A172 (cell line): ENCODE measurements around the gene DOCK4. TPM values are rescaled to one million over a fixed set of nuclear protein-coding genes. Genes with fewer than 3 reads are reported as not detected.
A peak's percentile ranks its signal among the peaks of the same experiment; 100 is the strongest.

Experiments
- DNase-seq: peaks from one replicate; pipeline ENCODE4 v3.0.0-alpha.2; 2015; ENCODE audit warnings: low spot score
- total RNA-seq: library from RNA; depleted of rRNA; stranded (reverse); fragments of >200 nt; shearing (Covaris generic); gene quantifications from 2 replicates; pipeline ENCODE4 v1.2.3, GENCODE V29; 2014

Gene DOCK4
- total RNA-seq, 1 experiment from 2014 or later: 7.2 TPM

DNA sequence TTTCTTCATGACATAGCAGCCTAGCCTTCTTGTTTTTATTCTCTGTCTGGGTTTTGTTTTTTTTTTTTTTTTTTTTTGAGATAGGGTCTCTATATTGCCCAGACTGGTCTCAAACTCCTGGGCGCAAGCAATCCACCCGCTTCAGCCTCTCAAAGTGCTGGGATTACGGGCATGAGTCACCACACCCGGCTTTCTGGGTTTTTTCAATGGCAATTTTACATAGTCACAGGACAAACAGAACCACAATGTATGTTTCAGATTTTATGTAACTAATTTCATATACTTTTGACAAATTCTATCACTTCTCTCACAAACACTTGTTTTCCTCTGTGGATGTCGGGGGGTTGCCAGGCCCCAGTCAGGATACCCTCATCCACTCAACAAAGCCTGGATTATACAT is 16.5 kb downstream of the DOCK4 start:
- no peak for DNase-seq

DNA sequence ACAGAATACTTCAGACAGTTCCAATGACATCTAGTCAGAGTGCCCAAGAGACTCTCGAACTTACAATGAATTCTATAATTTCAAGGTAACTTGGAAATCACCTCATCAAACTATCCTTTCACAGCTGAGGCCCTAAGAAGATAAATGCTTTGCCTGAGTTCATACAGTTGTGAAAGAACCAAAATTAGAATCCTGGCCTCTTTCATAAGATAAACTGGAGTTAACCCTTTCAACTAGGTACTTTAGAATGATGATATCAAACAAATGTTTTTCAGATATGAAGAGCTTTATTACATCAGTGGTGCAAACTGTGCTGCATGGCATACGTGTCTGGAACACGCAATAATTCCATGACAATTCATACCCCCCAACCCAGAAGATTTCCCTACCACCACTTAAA is 17.9 kb downstream of the DOCK4 start:
- DNase-seq: no peak

DNA sequence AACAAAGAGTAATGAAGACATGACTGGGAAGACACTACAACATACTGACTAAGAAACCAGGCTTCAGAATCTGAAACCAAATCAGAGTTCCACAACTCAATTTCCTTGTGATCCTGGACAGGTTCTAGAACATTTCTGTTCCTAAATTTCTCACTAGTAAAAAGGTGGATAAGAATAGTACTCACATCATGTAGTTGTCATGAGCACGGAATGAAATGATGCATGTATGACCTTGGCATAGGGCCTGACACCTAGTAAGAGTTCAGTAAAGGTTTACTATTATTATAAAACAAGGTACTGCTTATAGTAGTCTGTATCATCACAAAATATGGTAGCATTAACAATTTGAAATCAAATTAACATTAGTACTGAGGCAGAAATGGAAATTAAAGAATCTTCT is 19.9 kb downstream of the DOCK4 start:
- no peak for DNase-seq

DNA sequence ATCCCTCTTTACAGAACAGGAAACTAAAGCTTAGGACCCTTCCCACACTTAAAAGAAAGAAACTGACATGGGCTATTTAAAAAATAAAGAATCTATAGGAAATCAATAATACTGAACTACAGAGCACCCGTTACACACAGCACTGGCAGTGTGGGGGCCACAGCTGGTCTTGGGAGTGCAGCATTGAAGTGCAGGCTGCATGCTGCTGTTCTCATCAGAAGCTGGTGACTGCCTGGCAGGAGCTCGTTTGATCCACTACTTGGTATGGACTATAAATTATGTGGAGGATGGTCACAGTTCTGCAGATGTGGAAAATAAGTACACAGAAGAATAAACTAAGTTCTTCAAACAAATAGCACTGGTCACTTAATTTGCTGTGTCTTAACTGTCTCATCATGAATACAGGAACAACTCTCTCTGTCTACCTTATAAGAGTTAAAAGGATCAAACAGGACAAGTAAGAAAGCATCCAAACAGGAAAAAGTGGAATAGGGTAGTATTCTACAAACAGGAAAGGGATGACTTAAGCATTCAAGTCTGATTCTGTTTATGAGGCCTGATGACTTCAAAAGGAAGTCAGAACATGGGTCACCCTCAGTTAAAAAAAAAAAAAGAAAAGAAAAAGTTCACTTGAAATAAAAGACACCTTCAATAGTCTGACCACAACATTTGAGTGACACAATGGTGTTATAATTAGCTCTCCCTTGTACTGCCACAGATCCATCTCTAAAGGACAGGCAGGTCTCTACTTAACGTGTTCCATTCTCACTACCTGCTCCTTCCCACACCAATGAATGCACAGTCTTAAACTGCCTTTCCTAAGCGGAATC is 21.0 kb downstream of the DOCK4 start:
- DNase-seq: no peak

DNA sequence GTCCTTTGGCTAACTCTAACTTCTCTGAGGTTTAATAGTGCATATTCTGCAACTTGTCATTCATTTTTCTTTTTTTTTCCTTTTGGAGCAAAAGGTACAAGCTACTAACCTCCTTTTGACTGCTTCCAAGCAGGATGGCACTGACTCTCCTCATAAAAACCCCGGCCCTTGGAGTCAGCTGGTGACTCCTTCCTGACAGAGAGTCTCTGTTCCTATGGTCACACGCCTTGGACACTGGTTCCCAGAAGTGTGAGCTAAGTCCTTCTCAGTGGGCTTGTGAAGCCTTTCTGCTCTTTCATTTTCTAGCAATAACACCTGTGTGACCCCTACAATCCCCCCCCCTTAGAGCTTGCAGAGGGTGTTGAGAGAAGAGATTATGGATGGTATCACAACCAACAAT is 21.7 kb downstream of the DOCK4 start:
- DNase-seq: no peak

DNA sequence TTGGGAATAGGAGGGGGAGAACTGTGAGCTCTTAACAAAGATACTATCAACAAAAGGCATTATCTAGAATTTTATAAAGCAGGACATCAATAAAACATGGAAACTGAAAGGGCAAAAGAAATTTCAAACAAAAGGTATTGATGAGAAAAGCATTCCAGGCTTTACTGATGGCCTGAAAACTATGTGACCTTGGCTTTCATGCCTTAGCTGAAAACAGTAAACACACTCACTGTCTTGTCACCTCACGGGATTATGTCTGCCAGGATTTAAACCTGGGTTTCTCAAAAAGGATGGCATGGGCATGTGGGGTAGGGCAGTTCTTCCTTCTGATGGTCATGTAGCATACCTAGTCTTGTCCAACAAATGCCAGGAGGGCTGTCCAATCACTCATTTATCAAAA is 22.9 kb downstream of the DOCK4 start:
- DNase-seq: no peak

DNA sequence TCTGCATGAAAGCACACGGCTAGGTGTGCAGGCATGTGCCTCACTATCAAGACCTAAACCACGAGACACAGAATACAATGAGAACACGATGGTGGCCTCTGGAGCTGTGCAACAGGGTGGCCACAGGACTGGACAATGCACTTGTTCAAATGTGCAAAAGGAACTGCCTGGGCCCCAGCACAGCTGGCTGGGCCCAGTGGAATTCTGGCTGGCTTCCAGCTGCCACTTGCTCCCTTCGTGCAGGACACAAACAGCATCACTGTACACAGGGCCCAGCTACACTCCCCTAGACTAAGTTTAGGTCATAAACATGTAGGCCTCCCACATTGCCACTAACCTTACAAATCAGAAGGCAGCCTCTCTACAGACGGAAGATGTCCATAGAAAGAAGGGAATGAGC is 23.4 kb downstream of the DOCK4 start:
- no peak for DNase-seq

DNA sequence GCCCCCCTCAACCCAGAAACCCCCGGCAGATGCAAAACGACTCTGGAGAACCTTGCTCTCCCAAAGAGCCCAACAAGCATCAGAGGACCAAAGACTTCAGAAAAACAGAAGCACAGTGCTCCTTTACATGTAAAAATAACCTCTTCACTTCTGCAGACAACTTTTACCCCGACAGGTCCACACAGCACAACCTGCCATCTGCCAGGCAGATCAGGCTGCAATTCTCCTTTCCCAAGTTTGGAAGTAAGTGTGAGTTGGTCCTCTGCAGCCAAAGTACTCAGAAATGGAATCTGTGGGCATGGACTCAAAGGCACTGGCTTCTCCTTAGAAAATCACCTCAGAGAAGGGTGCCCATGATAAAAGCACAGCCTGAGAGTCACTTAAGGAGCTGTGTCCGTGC is 26.0 kb downstream of the DOCK4 start:
- no peak for DNase-seq

DNA sequence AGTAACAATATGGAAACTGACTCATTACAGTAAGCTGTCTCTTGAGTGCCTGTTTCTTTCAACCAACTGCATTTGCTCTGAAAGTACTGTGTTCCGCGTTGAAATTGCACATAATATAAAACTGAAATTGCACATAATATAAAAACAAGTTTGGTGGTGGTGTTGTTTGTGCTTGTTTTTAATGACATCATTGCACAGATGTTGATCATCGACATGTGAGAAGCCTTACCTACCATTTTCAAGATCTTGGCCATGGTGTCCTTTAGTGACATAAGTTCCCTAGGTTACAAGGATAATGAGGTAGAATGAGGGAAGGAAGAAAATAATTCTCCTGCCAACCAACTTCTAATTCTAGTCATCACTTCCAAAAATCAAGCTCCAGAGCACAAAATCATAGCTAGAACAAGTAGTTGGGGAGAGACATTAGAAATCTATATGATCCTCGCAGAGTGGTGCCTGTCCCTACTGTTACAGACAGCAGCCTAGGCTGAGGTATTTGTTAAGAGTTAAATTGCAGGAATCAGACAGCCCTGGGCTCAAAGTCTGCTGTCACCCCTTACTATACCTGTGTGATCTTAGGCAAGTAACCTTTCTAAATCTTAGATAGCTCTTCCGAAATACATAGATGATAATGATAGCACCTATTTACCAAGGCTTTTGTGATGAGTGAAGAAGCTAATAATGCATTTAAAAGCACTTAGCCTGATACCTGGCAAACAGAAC is 29.3 kb downstream of the DOCK4 start:
- no peak for DNase-seq

DNA sequence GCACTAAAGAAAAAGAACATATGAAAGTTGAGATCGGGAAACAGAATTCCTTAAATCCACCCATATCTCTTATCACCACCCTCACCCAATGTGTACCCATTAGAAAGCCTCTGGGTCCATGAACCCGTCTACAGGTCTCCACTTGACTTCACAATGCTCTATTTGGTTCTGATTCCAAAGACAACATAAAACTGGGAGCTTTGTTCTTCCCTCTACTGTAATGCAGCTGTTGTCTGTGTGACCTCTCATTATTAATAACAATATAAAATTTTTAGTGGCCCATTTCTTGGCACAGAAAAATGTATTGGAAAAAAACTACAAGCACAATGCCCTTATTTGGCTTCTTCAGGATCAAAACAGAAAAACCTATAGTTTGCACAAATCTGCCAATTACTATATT is 30.0 kb downstream of the DOCK4 start:
- DNase-seq: no peak

DNA sequence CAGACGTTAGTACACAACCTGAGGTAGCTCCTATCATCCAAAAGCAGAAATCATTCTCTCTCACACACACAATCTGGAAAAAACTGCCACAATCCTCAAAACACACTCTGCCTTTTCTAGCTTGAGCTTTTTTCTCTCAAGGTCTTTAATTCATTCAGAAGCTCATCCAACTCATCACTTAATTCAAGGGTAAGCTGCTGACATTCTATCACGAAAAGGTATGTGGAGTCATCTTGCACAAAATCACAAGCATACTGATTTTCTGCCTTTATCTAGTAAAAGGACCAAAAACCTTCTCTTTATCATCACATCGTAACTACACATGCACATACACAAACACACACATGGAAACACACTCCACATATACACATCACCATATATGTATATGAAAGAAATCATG is 32.0 kb downstream of the DOCK4 start:
- DNase-seq: no peak

DNA sequence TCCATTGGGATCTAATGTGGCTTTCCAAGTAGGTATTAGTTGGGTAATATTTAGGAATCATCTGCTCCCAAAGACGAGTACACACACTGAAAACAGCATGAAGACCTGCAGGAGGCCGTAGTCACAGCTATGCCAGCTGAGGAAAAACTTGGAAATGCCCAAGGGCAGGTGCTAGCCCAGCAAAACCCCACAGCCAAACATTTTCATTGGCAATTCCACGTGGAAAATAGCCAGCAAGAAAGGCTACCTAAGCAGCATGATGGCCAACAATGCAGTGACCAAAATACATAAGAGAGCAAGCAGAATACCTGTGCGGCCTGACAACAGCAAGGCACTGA is 32.7 kb downstream of the DOCK4 start:
- no peak for DNase-seq

DNA sequence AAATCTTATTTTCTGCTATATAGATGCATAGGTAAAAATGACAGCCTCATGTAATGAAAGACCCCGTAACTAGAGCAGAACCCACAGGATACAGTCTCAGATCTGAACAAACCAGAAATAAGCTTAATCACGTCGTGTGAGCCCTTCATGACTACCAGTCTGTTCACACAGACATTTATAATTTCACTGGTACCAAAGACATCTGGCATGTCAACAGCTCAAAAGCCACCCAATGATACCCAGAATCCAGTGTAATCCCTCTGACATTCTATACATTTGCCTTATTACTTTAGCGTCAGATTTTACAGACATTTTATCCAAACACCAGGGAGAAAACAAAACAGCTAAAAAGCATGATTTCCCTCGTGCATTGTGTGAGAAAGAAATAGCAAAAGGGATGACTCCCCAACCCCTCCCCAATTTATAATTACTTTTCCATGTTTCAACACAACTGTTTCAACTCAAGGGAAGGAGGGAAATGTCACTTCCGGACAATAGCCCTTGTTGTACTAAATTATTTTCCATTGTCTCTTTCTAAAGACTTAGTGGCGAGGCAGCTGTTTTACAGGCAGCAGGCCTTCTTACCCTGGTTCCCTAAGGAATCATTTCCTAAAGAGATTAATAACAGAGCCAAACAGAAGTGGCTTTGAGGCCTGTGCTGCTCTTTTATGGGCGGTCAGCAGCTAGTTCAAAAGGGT is 33.2 kb downstream of the DOCK4 start:
- no peak for DNase-seq

DNA sequence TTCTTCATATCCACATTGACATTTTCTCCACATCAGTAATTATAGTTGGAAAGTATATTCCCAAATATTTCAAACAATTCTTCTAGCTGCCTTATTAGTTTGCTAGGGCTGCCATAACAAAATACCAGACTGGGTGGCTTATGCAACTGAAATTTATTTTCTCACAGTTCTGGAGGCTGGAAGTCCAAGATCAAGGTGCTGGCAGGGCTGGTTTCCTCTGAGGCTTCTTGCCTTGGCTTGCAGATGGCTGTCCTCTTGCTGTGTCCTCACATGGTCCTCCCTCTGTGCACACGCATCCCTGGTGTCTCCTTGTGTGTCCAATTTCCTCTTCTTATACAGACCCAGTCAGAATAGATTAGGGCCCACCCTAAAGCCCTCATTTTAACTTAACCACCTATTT is 34.5 kb downstream of the DOCK4 start:
- no peak for DNase-seq

DNA sequence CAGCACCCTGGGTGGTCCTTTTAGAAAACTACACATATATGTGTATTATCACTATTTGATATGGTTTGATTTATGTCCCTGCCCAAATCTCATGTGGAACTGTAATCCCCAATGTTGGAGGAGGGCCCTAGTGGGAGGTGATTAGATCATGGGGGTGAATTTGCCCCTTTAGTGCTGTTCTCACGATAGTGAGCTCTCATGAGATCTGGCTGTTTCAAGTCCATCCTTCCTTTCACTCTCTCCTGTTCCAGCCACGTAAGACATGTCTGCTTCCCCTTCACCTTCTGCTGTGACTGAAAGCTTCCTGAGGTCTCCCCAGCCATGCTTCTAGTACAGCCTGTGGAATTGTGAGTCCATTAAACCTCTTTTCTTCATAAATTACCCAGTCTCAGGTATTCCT is 37.3 kb downstream of the DOCK4 start:
- no peak for DNase-seq

DNA sequence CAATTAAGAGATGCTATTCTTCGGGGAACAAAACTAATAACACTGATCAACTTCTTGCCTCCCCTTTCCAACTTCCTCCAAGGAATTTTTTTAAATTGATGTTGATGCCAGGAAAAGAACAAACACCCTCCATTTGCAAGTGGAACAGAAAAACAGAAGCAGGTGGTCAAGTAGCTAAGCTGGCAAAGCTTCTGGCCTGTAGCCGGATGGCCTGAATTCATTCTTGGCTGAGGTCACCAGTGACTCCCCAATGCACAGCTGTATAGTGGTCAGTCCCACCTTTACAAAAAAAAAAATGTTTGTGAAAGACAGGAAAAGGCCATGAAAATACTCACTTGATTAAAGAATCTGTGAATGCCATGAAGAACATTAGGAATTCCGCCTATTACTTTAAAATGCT is 39.1 kb downstream of the DOCK4 start:
- no peak for DNase-seq

DNA sequence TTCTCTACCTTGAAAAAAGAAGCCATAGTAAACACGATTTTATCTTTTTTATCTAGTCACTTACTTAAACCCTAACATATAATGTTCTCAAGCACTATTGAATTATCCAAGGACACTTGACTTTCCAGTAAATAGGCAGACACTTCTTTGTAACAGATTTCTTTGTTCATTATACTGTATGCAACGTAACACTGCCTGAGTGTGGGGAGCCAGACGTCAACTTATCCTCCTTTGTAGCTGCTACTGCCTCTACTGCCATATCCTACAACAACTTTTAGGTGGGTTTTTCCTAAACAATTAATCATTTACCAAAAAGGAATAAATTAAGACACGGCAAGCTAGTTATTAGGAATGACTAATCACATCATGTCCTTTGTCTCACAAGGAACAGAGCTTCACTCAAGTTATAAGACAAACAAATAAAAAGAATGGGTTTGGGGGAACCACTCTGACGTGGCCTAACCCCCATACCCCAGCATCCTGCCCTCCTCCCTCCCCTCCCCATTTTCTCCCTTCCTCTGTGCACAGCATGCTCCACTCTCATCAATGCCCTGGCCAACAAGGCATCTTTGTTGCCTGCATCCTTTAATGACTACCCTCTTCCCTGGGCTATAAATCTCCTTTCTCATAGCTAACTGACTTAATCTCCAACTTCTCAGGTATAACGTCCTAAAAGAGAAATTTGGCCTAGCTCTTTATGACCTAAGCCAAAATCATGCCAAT is 43.3 kb downstream of the DOCK4 start:
- no peak for DNase-seq

DNA sequence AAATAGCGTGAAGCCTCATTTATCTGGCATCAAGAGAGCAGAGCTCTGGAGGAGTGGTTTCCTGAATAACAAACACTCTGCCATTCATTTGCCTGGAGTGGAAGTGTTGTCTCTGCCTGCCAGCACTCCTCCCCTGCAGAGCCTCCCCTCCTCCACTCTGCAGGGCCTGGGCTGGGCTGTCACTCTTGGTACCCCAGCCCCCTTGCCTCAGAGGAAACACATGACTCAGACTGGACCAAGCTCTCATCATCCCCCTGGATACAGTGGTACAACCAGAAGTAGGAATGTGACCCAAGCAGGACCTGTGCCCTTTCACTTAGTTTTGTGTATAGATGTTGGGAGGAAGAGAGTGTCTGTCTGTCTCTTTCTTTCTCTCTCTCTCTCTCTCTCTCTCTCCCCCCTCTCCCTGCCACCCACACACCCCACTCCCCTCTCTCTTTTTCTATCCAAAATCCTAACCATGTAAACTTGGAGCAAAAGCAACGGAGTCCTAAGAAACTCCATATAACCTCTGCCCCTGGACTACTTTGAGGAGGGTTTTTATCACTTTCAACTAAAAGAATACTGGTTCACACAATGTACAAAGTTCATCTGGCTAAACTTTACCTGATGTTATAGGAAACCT is 43.9 kb downstream of the DOCK4 start:
- DNase-seq: peak; percentile 35

DNA sequence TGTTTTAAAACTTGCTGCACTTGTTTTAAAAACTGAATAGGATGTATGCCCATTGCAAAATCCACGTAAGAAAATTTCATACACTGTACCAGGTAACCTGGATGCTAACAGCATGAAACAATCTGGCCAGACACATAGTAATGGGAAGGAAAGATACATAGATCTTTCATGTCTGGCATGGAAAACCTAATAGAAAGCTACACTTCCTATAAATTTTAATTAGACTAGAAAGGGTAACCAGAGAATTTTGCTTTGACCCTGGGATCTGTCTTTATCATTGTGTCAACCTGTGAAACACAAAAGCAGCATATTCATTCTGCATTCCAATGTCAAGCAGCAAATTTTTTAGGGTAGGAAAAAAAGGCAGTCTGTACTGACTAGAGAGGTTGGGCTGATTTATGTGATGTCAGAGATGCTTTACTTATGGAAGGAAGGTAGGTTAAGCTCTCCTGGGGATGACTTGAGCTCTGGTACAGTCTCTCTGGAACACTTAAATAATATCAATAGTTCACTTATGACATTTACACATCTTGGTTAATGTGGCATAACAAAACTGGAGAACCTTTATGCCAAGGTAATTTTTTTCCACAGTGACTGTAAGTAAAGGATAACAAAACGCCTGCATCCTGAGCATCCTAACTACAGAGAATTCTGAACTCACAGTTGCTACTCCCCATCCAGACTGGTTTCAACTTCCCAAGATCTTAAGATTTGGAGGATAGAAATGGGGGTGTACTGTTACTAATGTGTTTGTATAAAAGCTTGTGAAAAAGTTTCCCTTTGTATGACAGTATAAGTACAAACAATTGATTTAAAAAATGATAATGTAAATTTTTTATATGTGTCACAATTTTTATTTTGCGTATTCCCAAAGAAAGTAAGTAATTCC is 44.7 kb downstream of the DOCK4 start:
- DNase-seq: no peak

DNA sequence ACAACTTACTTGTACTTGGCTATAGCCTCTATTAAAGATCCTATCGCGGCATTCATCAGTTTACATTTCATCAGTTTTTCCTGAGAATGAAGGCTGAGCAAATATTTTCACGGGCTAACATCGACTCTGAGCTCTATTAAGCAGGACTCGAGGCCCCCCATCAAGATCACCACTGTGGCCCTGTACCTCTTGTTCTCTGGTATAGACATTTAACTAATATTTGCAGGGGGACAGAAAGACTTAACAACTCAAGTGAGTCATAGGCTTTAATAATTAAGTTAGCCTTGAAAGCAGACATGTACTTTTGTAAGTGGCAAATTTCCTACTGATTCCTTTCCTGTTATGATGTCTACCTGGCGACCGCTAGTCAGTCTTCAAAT is 45.4 kb downstream of the DOCK4 start:
- DNase-seq: no peak
